ENCODE data around the gene PLGRKT.
A peak's percentile ranks its signal among the peaks of the same experiment; 100 is the strongest.

Gene PLGRKT, protein sequence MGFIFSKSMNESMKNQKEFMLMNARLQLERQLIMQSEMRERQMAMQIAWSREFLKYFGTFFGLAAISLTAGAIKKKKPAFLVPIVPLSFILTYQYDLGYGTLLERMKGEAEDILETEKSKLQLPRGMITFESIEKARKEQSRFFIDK

DNA sequence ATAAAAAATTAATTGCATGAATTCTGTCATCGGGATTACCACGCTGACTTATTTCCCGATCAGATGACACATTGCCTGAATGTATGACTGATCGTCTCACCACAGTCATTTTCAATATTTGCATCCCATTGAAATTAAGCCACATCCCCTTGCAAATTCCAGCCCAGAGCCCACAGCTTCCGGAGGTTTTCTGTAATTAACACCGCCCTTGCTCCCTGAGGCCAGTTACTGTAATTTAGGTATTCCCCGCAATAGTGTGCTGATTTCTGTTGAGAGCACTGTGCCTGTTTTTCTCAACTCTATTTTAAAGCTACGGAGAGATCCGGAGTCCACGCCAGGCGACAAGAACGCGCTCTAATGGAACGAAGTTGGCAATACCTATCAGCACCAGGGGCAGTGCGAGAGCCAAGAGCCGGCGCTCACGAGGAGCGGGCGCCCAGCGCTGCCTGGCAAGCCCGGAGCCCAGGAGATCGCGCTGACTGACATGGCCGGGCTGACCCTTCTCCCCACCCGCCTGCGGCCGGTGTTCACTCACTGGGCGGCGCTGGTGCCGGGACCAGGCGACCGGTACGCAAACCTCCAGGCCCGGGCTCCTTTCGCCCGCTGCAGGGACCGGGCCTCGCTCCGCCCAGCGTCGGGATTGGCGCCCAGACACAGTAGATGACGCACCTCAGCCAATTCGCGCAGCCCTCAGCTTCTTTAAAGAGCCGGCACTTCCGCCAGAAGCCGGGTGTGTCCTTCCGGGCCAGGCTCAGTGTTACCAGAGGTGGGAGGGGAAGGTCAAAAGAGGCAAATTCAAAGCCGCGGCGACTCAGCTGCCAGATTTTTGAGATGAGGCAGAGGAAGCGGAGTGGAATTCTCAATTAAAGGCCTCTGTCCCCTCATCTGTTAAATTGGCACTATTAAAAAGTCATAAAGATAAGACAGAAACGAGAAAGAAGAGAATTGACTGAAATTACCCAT is at the start of gene PLGRKT:
TSS of gene PLGRKT (minus strand) at position 672 of the 963 bp plus-strand sequence. CDS start 5,948 bp downstream, outside the sequence.
- peak within 1 kb of the TSS; percentile 78 for H3K4me3 ChIP-seq (ENCODE audit: low read depth, low read length)
- H3K27ac ChIP-seq = peak within 1 kb of the TSS; percentile 75
- H3K36me3 ChIP-seq = peaks cover 4% of the 10 kb centered on the region
- DNase-seq = peak; percentile 94
- no peaks in the 10 kb centered on the region for H3K27me3 ChIP-seq (ENCODE audit: insufficient read depth, low read depth, severe bottlenecking)
- TF ChIP-seq, protein P1, sequence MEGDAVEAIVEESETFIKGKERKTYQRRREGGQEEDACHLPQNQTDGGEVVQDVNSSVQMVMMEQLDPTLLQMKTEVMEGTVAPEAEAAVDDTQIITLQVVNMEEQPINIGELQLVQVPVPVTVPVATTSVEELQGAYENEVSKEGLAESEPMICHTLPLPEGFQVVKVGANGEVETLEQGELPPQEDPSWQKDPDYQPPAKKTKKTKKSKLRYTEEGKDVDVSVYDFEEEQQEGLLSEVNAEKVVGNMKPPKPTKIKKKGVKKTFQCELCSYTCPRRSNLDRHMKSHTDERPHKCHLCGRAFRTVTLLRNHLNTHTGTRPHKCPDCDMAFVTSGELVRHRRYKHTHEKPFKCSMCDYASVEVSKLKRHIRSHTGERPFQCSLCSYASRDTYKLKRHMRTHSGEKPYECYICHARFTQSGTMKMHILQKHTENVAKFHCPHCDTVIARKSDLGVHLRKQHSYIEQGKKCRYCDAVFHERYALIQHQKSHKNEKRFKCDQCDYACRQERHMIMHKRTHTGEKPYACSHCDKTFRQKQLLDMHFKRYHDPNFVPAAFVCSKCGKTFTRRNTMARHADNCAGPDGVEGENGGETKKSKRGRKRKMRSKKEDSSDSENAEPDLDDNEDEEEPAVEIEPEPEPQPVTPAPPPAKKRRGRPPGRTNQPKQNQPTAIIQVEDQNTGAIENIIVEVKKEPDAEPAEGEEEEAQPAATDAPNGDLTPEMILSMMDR (IDR thresholded peaks at IDR 0.05; ENCODE audit: low read depth, low read length) = no peak
- no peaks in the 10 kb centered on the region for H3K9me3 ChIP-seq (ENCODE audit: severe bottlenecking)

DNA sequence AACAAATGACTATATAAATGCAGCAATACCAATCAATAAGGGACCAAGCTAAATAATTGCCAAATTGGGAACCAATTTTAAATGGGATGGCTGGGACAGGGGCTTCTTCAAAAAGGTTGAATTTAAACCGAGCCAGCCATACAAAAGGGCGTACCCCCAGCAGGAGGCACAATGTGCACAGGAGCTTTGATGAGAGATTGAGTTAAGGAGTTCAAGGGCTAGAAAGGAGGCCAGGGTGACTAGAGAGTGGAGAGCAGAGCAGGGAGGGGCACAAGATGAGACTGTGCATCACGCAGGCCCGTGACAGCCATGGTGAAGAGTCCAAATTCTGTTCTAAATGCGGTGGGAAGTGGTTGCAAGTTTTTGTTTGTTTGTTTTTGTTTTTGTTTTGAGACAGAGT is 49.3 kb upstream of the PLGRKT start:
- TF ChIP-seq, protein P1 (IDR thresholded peaks at IDR 0.05; ENCODE audit: low read depth, low read length) = no peak
- no peak for DNase-seq
- H3K27ac ChIP-seq = no peak overlapping the region
- no peaks in the 10 kb centered on the region for H3K27me3 ChIP-seq (ENCODE audit: insufficient read depth, low read depth, severe bottlenecking)
- no peaks in the 10 kb centered on the region for H3K36me3 ChIP-seq
- no peaks in the 10 kb centered on the region for H3K9me3 ChIP-seq (ENCODE audit: severe bottlenecking)
- H3K4me3 ChIP-seq (ENCODE audit: low read depth, low read length) = no peak overlapping the region

DNA sequence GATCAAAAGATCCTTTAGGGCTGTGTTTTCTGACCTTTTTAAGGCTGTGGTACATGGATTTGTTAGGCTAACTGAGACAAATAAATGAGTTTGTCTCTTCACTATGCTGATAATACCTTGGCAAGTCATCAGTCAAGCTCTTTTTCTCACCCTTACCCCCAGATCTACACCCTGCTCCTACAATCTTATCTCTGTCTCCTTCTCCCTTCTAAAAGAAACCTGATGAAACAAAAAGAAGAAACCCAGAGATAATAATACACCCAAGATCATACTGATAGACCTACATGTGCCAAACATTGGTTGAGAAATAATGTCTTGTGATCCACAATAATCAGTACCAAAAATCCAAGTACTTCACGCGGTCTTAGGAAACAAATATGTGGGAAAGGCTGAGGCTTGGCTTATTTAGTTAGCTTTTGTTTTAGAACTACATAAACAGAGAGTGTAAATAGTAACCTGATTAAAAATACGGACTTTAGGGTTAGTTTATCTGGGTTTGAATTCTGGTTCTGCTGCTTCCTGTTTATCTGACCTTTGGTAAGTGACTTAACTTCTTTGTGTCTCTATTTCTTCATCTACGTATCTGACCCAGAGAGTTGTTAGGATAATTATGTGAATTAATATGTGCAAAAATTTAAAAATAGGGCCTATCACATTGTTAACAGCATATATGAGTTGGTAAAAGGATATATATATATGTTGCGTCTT is 47.8 kb upstream of the PLGRKT start:
- DNase-seq = no peak
- no peaks in the 10 kb centered on the region for H3K9me3 ChIP-seq (ENCODE audit: severe bottlenecking)
- no peak overlapping the region for H3K27ac ChIP-seq
- no peaks in the 10 kb centered on the region for H3K36me3 ChIP-seq
- no peaks in the 10 kb centered on the region for H3K27me3 ChIP-seq (ENCODE audit: insufficient read depth, low read depth, severe bottlenecking)
- no peak overlapping the region for H3K4me3 ChIP-seq (ENCODE audit: low read depth, low read length)
- TF ChIP-seq, protein P1 (IDR thresholded peaks at IDR 0.05; ENCODE audit: low read depth, low read length) = no peak

DNA sequence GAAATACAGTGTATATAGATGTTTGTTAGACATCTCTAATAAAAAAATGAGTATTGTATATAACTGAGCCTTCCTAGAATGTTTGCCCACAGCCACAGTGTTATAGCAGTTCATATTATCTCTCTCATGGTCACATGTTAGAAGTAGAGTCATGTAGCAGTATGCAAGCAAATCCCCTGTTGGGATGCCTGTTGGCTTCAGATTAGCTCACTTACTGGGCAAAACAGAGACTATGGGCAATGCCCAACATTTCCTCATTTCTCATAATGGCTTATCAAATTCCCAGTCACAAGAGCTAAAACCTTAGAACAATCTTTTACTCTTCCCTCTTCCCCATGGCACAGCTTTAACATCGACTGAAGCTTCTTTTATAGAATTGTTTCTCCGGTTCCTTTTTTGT is 45.6 kb upstream of the PLGRKT start:
- TF ChIP-seq, protein P1 (IDR thresholded peaks at IDR 0.05; ENCODE audit: low read depth, low read length) = no peak
- no peaks in the 10 kb centered on the region for H3K36me3 ChIP-seq
- DNase-seq = no peak
- H3K27ac ChIP-seq = no peak overlapping the region
- H3K4me3 ChIP-seq (ENCODE audit: low read depth, low read length) = no peak overlapping the region
- H3K27me3 ChIP-seq (ENCODE audit: insufficient read depth, low read depth, severe bottlenecking) = no peaks in the 10 kb centered on the region
- H3K9me3 ChIP-seq (ENCODE audit: severe bottlenecking) = no peaks in the 10 kb centered on the region

DNA sequence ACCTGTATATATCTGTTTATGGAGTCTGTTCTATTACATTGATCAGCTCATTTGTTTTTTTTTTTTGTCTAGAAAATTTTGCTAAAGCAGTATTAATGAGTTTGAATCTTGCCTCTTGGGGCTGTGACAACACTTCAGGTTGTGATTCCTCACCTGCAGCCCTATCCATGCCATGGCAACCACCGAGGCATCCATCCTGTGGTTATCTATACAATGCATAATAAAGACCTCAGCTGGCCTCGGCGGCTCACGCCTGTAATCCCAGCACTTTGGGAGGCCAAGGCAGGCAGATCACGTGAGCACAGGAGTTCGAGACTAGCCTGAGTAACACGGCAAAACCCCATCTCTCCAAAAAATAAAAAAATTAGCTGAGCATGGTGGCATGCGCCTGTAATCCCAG is 44.5 kb upstream of the PLGRKT start:
- no peaks in the 10 kb centered on the region for H3K9me3 ChIP-seq (ENCODE audit: severe bottlenecking)
- H3K4me3 ChIP-seq (ENCODE audit: low read depth, low read length) = no peak overlapping the region
- no peaks in the 10 kb centered on the region for H3K36me3 ChIP-seq
- DNase-seq = no peak
- TF ChIP-seq, protein P1 (IDR thresholded peaks at IDR 0.05; ENCODE audit: low read depth, low read length) = no peak
- no peaks in the 10 kb centered on the region for H3K27me3 ChIP-seq (ENCODE audit: insufficient read depth, low read depth, severe bottlenecking)
- no peak overlapping the region for H3K27ac ChIP-seq

Measured in WERI-Rb-1 (cell line).